ENCODE measurements around the gene GNA12. TPM values are rescaled to one million over a fixed set of nuclear protein-coding genes. Genes with fewer than 3 reads are reported as not detected.

Gene GNA12
- total and polyA plus RNA-seq, 10 of the 15 experiments (the other 5 are each of a cell fraction or from before 2014, with no cell fraction given): 1.9 to 51.8 (median 12.6) TPM

- H3K27ac ChIP-seq (ENCODE audit: control insufficient read depth, insufficient read depth): peak overlapping the region; percentile 89
- TF ChIP-seq RUNX3 (IDR thresholded peaks at IDR 0.05; ENCODE audit: low read length): peak; percentile 79
- TF ChIP-seq TCF12 (IDR thresholded peaks at IDR 0.05; ENCODE audit: low read depth, low read length): peak; percentile 59; the same call in 1 of the 2 replicates
- TF ChIP-seq ZNF622 (IDR thresholded peaks at IDR 0.05): no peak
- TF ChIP-seq RAD21 (IDR thresholded peaks at IDR 0.05; ENCODE audit: insufficient read depth, low read depth, low read length): peak; percentile 17; the same call in 1 of the 2 replicates
- 0 out of 2 replicates have a peak, but pooled peaks have one; percentile 4 for TF ChIP-seq POLR2A (IDR thresholded peaks at IDR 0.05; ENCODE audit: low read depth, low read length)
- peak; percentile 70; the same call in 1 of the 2 replicates for TF ChIP-seq SIN3A (IDR thresholded peaks at IDR 0.05; ENCODE audit: low read depth, low read length)
- TF ChIP-seq POLR2AphosphoS5 (IDR thresholded peaks at IDR 0.05; ENCODE audit: low read length): peak; percentile 31
- TF ChIP-seq DPF2 (IDR thresholded peaks at IDR 0.05): peak; percentile 14; the same call in 1 of the 2 replicates
- peak; percentile 80 for TF ChIP-seq RELA (IDR thresholded peaks at IDR 0.05; ENCODE audit: borderline replicate concordance, partially characterized antibody)
- TF ChIP-seq BCL3 (IDR thresholded peaks at IDR 0.05; ENCODE audit: borderline replicate concordance, insufficient read depth, low read depth, low read length, poor library complexity, severe bottlenecking): no peak
- no peak for TF ChIP-seq RAD51 (IDR thresholded peaks at IDR 0.05)
- TF ChIP-seq NRF1 (conservative IDR thresholded peaks at IDR 0.05; ENCODE audit: low read depth, low read length): no peak
- TF ChIP-seq YY1 (IDR thresholded peaks at IDR 0.05; ENCODE audit: low read depth, low read length): no peak
- peak; percentile 95 for TF ChIP-seq RELB (IDR thresholded peaks at IDR 0.05; ENCODE audit: low read depth)
- TF ChIP-seq E4F1 (IDR thresholded peaks at IDR 0.05; ENCODE audit: borderline replicate concordance, partially characterized antibody): no peak
- TF ChIP-seq EED (IDR thresholded peaks at IDR 0.05; ENCODE audit: low read depth): 0 out of 2 replicates have a peak, but pooled peaks have one; percentile 17
- no peak for TF ChIP-seq ZZZ3 (IDR thresholded peaks at IDR 0.05; ENCODE audit: control insufficient read depth, insufficient read length, low read depth)
Observed at GRCh38 chr7:2710286-2710655, 133.8 kb downstream of the GNA12 start.

More at GRCh38 chr7:2710286-2710655, 133.8 kb downstream of the GNA12 start:
- no peaks in the 10 kb centered on the region; a peak in 1 of 4 replicates for H3K36me3 ChIP-seq (ENCODE audit: control insufficient read depth in 2 of 2, insufficient read depth in 2 of 2, low read length in 1 of 2)
- under 1% methylated on average over 11 of the region's 11 CpGs for WGBS (ENCODE audit: insufficient coverage, insufficient replicate concordance, low lambda C conversion rate, missing lambda C conversion rate)
- SMC1A ChIA-PET (ENCODE audit: uncharacterized antibody, unreplicated experiment): interaction anchor here (0.5 to 11.6 kb wide), 46 partner anchors 8 to 509 kb away, joined by 3 to 113 read pairs (median 4); partner anchors contain the start of gene AMZ1
- FAIRE-seq (peak; percentile 89), DNase-seq (ENCODE audit: low read depth, low spot score) (peak; percentile 74), ATAC-seq (peak; percentile 80)
- in situ Hi-C loops (cut with MboI): loop anchor here (5.0 kb wide), 1 partner anchor 43 kb away; no protein-coding TSS in a partner anchor
- no TSS peak for BruUV-seq (replicated peaks)
- peak overlapping the region; percentile 96 for H2AFZ ChIP-seq (ENCODE audit: control insufficient read depth, low read depth, low read length)
- no peaks in the 10 kb centered on the region for H3K9me3 ChIP-seq (replicated peaks; ENCODE audit: control insufficient read depth, insufficient read depth, low read length)
- CTCF ChIA-PET: interaction anchor here (0.7 to 8.3 kb wide), 57 partner anchors 9 to 490 kb away, joined by 3 to 154 read pairs (median 5); partner anchors contain the start of genes AMZ1 and TTYH3
- POLR2A ChIA-PET: interaction anchor here (0.6 to 3.8 kb wide), 21 partner anchors 10 to 150 kb away, joined by 3 to 36 read pairs (median 4); partner anchors contain the start of gene AMZ1
- RAD21 ChIA-PET (ENCODE audit: unreplicated experiment): interaction anchor here (0.6 to 4.8 kb wide), 54 partner anchors 9 to 358 kb away, joined by 3 to 89 read pairs (median 5); partner anchors contain the start of genes AMZ1 and TTYH3
- peak overlapping the region; percentile 98 for H3K4me2 ChIP-seq (ENCODE audit: control insufficient read depth, insufficient read depth)
- H3K4me1 ChIP-seq (ENCODE audit: control insufficient read depth, insufficient read depth, low read length): peaks cover 34% of the 10 kb centered on the region
- peak overlapping the region; percentile 56 for H3K4me3 ChIP-seq
- H3K27me3 ChIP-seq (replicated peaks in 1 of 2; ENCODE audit: control insufficient read depth in 2 of 2, insufficient read depth in 2 of 2, low read length in 1 of 2): no peaks in the 10 kb centered on the region
- intact Hi-C loops (cut with micrococcal nuclease; ENCODE audit: unreplicated experiment): loop anchor here (1.0 to 5.0 kb wide), 2 partner anchors 48 to 132 kb away; partner anchors contain the start of gene GNA12
- no peaks in the 10 kb centered on the region for H4K20me1 ChIP-seq (ENCODE audit: control insufficient read depth, insufficient read depth)
- H3K79me2 ChIP-seq (ENCODE audit: control insufficient read depth, insufficient read depth, low read length): no peaks in the 10 kb centered on the region
- peak overlapping the region; percentile 70 for H3K9ac ChIP-seq (ENCODE audit: control insufficient read depth, insufficient read depth, low read length)
